ENCODE measurements around the gene DNAH1.

The DNAH1 gene

DNA sequence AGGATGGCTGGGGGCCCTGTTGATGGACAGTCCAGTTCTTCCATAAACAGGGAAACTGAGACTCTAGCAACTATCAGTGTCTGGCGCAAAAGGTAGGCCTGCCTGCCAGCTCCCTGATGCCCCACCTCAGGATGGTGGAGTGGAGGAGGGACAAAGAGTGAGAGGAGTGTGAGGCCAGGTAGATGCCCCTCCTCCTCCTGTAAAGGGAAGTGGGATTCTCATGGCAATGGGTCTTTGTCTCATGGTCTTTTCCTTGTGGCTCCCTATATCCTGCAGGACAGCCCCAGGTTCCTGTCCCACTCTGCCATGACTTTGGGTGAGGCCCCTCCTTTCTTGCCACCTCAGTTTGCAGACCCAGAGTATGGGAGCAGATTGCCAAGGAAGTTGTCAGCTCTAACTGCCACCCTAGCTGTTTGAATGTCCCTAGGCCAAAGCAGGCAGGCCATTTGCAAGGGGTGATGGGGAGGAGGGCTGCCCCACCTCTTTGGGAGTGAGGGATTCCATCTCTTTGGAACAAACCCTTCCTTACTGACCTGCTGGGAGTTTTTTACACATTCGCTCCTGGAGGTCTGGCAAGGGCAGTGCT lies 2.8 kb upstream of the DNAH1 start:
- TF ChIP-seq, protein P1, sequence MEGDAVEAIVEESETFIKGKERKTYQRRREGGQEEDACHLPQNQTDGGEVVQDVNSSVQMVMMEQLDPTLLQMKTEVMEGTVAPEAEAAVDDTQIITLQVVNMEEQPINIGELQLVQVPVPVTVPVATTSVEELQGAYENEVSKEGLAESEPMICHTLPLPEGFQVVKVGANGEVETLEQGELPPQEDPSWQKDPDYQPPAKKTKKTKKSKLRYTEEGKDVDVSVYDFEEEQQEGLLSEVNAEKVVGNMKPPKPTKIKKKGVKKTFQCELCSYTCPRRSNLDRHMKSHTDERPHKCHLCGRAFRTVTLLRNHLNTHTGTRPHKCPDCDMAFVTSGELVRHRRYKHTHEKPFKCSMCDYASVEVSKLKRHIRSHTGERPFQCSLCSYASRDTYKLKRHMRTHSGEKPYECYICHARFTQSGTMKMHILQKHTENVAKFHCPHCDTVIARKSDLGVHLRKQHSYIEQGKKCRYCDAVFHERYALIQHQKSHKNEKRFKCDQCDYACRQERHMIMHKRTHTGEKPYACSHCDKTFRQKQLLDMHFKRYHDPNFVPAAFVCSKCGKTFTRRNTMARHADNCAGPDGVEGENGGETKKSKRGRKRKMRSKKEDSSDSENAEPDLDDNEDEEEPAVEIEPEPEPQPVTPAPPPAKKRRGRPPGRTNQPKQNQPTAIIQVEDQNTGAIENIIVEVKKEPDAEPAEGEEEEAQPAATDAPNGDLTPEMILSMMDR (IDR thresholded peaks at IDR 0.05; ENCODE audit: insufficient read depth, low read depth, low read length, missing control alignments), result no peak
- DNase-seq (ENCODE audit: low read depth), result no peak
- no peak overlapping the region for H3K4me3 ChIP-seq (ENCODE audit: low read length)

DNA sequence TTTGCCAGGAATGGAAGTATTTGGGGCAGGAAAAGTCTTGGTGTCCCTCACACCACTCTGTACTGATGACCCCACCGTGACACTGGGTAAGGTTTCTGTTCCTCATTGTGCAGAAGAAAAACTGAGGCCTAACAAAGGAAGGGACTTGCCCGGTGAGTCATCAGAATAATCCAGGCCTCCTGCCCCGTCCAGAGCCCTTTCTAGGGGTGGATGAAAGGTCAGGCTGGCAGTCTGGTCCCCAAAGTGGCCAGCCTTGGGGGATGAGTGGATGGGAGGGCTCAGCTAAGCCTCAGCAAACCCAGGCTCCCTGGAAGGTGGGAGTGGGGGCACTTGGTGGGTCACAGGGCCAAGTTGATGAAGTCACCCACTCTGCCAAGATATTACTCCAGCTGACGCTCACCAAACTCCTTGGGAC lies 2.3 kb upstream of the DNAH1 start:
- TF ChIP-seq, protein P1 (IDR thresholded peaks at IDR 0.05; ENCODE audit: insufficient read depth, low read depth, low read length, missing control alignments), result no peak
- H3K4me3 ChIP-seq (ENCODE audit: low read length), result no peak overlapping the region
- no peak for DNase-seq (ENCODE audit: low read depth)

DNA sequence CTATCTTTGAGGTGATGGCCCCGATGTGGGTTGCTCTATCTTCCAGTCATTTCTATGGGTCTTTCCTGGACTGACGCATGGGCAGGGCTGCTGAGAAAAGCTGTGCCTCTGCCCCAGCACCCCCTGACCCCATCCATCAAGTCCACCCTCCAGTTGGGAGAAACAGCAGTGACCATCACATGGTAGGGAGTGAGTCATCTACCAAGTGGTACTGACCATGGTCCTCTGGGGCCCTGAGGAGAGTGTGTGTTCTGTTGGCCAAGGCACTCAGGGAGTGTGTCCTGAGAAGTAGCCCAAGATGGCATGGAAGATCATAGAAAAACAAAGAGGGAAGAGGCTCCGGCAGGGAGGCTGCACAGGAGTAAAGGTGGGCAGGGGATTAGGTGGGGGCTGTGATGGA lies 1.6 kb upstream of the DNAH1 start:
- TF ChIP-seq, protein P1 (IDR thresholded peaks at IDR 0.05; ENCODE audit: insufficient read depth, low read depth, low read length, missing control alignments), result no peak
- DNase-seq (ENCODE audit: low read depth), result no peak
- H3K4me3 ChIP-seq (ENCODE audit: low read length), result no peak overlapping the region

DNA sequence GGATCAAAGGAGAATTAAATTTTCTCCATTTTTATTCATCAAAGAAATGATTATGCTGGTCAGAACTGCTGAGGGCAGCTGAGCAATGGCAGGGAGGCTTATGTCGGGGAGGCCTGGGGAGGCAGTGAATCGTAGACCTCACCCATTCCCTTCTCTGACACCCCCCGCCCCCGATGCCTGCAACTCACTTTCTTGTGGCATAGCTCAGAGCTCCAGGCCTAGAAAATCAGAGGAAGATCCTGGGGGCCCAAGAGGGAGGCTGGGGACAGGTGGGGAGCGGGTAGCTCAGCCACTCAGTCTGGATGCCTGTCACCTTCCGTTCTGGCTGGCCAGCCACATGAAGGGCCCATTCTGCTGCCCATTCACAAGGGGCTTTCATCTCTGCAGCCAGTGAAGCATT lies 1.1 kb upstream of the DNAH1 start:
- DNase-seq (ENCODE audit: low read depth), result no peak
- TF ChIP-seq, protein P1 (IDR thresholded peaks at IDR 0.05; ENCODE audit: insufficient read depth, low read depth, low read length, missing control alignments), result no peak
- no peak overlapping the region for H3K4me3 ChIP-seq (ENCODE audit: low read length)

DNA sequence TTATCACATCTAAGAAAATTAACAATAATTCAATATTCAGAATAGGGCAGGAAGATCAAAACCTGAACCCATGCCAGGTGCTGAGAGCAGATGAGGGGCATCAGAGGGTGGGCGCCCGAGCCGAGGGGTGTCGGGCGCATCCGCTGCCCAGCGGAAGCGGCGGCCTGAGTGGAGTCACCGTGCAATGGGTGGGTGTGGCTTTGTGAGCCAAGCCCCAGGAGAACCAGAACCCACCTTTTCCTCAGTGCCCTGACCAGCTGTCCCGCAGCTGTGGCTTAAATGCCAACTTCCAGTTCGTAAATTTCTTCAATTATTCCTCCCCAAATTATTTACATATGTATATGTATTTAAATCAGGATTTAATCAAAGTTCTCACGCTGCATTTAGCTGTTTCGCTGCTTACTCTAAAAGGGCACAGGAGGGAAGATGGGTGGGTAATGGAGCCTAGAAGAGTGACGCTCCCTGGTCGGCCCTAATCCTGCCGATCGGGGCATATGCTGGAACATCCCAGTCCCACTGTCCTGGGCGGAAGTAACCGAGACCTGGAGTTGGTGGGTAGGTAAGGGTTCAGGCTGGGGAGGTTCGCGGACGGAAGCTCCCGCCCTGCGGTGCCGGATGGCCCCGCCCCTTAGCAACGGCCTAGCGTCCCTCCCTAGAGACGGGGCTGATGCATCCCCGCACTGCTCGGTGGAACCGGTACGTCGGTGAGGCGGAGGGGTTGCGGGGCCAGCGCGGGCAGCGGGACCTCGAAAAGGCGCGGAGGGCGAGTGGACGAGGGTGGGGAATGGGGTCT lies 1.3 kb downstream of the DNAH1 start:
- H3K4me3 ChIP-seq (ENCODE audit: low read length), result peak overlapping the region; percentile 32
- DNase-seq (ENCODE audit: low read depth), result peak; percentile 70
- TF ChIP-seq, protein P1 (IDR thresholded peaks at IDR 0.05; ENCODE audit: insufficient read depth, low read depth, low read length, missing control alignments), result no peak

DNA sequence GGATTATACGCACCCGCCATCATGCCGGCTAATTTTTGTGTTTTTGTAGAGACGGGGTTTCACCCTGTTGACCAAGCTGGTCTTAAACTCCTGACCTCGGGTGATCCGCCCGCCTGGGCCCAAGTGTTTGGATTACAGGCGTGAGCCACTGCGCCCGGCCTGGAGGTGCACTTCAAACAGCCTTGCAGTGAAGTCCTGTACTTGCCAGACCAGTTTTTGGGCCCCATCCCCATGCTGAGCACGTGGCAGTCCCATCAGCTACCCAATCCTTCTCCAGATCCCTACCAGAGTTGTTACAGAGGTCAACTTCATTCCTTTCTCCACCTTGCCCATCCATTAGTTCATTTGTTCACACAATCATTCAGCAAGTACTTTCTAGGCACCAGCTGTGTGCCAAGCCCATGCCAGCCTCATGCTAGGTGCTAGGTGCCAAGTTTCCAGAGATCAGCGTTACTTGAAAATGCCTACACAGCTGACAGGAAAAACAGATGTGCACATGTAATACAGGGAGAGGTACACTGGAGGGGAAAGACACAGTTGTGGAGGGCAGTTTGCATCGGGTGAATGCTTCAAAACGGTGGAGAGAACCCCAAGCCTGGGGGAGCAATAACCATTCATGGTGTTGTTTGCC lies 2.2 kb downstream of the DNAH1 start:
- DNase-seq (ENCODE audit: low read depth), result peak; percentile 29
- TF ChIP-seq, protein P1 (IDR thresholded peaks at IDR 0.05; ENCODE audit: insufficient read depth, low read depth, low read length, missing control alignments), result no peak
- H3K4me3 ChIP-seq (ENCODE audit: low read length), result no peak overlapping the region
